HCT116 (cell line): Measurements from ENCODE around the gene UBAP2L. TPM values are rescaled to one million over a fixed set of nuclear protein-coding genes. Genes with fewer than 3 reads are reported as not detected.

Source experiments
- ATAC-seq: fragments of 200-7000 bp; cut with Tn5 transposase; 2 replicates; pipeline ENCODE4 v1.9.1; 2020; ENCODE audit warnings: mild to moderate bottlenecking, moderate library complexity
- BruUV-seq: library from RNA; stranded (reverse); fragments of 400-500 nt; replicated peaks from 2 replicates; lab custom pipeline; 2021; lab: Mats Ljungman, UMichigan
- CTCF ChIA-PET: fragments of 300-600 bp; sonication (Branson Sonifier 250); formaldehyde crosslinking; loops from one replicate; lab custom pipeline; 2021; ENCODE audit warnings: antibody characterized with exemption; lab: Charles Lee
- POLR2A ChIA-PET: fragments of 300-600, 350-600 bp; sonication (Branson Sonifier 250); formaldehyde crosslinking; loops from one replicate; lab custom pipeline; 2021; ENCODE audit warnings: antibody characterized with exemption; lab: Charles Lee
- RAD21 ChIA-PET, 2 experiments: fragments of 300-600 bp; sonication (Branson Sonifier 250); formaldehyde crosslinking; loops; one replicate each; lab custom pipeline; 2023; ENCODE audit warnings: low total read pairs in 2 of 2; ENCODE audit not compliant: uncharacterized antibody in 2 of 2, unreplicated experiment in 2 of 2, low non-redundant PET in 1 of 2; lab: Charles Lee
- DNase-seq: peaks from one replicate; pipeline ENCODE4 v3.0.0-alpha.2; 2010; ENCODE audit warnings: low read depth, low spot score
- H2AFZ ChIP-seq: fragments of 200-600 bp; shearing (Covaris generic), sonication (generic); 2 replicates; pipeline ENCODE4 v1.6.1; 2017; ENCODE audit warnings: low read depth, mixed run types, mixed read lengths, antibody characterized with exemption, low read length; ENCODE audit not compliant: poor library complexity, severe bottlenecking
- H3K27ac ChIP-seq: 2 replicates; pipeline ENCODE4 v1.5.1; 2012; ENCODE audit warnings: low read depth, low read length
- H3K27me3 ChIP-seq: fragments of 200-600 bp; sonication (generic); 2 replicates; pipeline ENCODE4 v1.6.1; 2016; ENCODE audit warnings: mixed run types, low read length, mixed read lengths; ENCODE audit not compliant: insufficient read depth
- H3K36me3 ChIP-seq, 2 experiments: fragments of 200-500 bp in 1 of 2; fragments of 200-600 bp in 1 of 2; sonication (Bioruptor generic) in 1 of 2; sonication (generic) in 1 of 2; 2 replicates each; pipeline versions ENCODE4 v1.5.1 to v1.6.1; 2014 to 2016; ENCODE audit warnings: low read length in 2 of 2, inconsistent platforms in 1 of 2, mixed read lengths in 1 of 2, mixed run types in 1 of 2; ENCODE audit not compliant: insufficient read depth in 2 of 2, control insufficient read depth in 1 of 2
- H3K4me1 ChIP-seq, 2 experiments: fragments of 200-600 bp in 1 of 2; sonication (generic) in 1 of 2; 2 replicates each; pipeline versions ENCODE4 v1.5.1 to v1.6.1; 2012 to 2017; ENCODE audit warnings: low read length in 2 of 2, inconsistent platforms in 1 of 2, mild to moderate bottlenecking in 1 of 2, mixed read lengths in 1 of 2, mixed run types in 1 of 2, moderate library complexity in 1 of 2; ENCODE audit not compliant: insufficient read depth in 2 of 2, control insufficient read depth in 1 of 2
- H3K4me2 ChIP-seq: fragments of 200-600 bp; sonication (generic); 2 replicates; pipeline ENCODE4 v1.6.1; 2017; ENCODE audit warnings: mixed run types, low read length, mixed read lengths
- H3K4me3 ChIP-seq, 2 experiments: fragments of 200-600 bp in 1 of 2; sonication (generic) in 1 of 2; replicated peaks in 1 of 2; 2 replicates each; pipeline ENCODE4 v1.5.1; 2011 to 2016; ENCODE audit warnings: low read length in 2 of 2, control low read depth in 1 of 2, low read depth in 1 of 2, mild to moderate bottlenecking in 1 of 2, mixed read lengths in 1 of 2, mixed run types in 1 of 2
- H3K79me2 ChIP-seq: fragments of 200-600 bp; sonication (generic); 2 replicates; pipeline ENCODE4 v1.6.1; 2017; ENCODE audit warnings: mild to moderate bottlenecking, mixed run types, low read length, moderate library complexity, mixed read lengths; ENCODE audit not compliant: insufficient read depth
- H3K9ac ChIP-seq: fragments of 200-600 bp; sonication (generic); 2 replicates; pipeline ENCODE4 v1.6.1; 2016; ENCODE audit warnings: low read length, mixed read lengths
- H3K9me2 ChIP-seq: fragments of 200-600 bp; sonication (generic), shearing (Covaris generic); 2 replicates; pipeline ENCODE4 v1.6.1; 2017; ENCODE audit warnings: mixed run types, mild to moderate bottlenecking, moderate library complexity; ENCODE audit not compliant: insufficient read depth
- H3K9me3 ChIP-seq, 2 experiments: fragments of 200-500 bp in 1 of 2; fragments of 200-600 bp in 1 of 2; sonication (Bioruptor generic) in 1 of 2; sonication (generic) in 1 of 2; 2 replicates each; pipeline ENCODE4 v1.6.1; 2014 to 2017; ENCODE audit warnings: low read length in 2 of 2, mixed read lengths in 2 of 2, inconsistent platforms in 1 of 2, low read depth in 1 of 2, mild to moderate bottlenecking in 1 of 2, mixed run types in 1 of 2, moderate library complexity in 1 of 2; ENCODE audit not compliant: control insufficient read depth in 1 of 2, insufficient read depth in 1 of 2
- H4K20me1 ChIP-seq: fragments of 200-600 bp; sonication (generic), shearing (Covaris generic); 2 replicates; pipeline ENCODE4 v1.6.1; 2017; ENCODE audit warnings: mixed run types, mild to moderate bottlenecking, moderate library complexity; ENCODE audit not compliant: insufficient read depth
- CBX3 ChIP-seq: IDR thresholded peaks from 2 replicates; pipeline ENCODE4 v1.6.1; 2012; ENCODE audit warnings: low read depth
- CEBPB ChIP-seq: IDR thresholded peaks from 2 replicates; pipeline ENCODE4 v1.6.1; 2012; ENCODE audit warnings: low read depth
- CTCF ChIP-seq, 3 experiments: fragments of 200-600 bp in 1 of 3; sonication (generic) in 1 of 3; IDR thresholded peaks in 2 of 3; conservative IDR thresholded peaks in 1 of 3; 2 replicates each; pipeline ENCODE4 v1.5.1; 2012 to 2017; ENCODE audit warnings: low read depth in 2 of 3, low read length in 2 of 3, antibody characterized with exemption in 1 of 3, borderline replicate concordance in 1 of 3, control low read depth in 1 of 3, mild to moderate bottlenecking in 1 of 3, mixed read lengths in 1 of 3, mixed run types in 1 of 3, moderate library complexity in 1 of 3; ENCODE audit not compliant: insufficient read depth in 1 of 3
- ELF1 ChIP-seq: IDR thresholded peaks from 2 replicates; pipeline ENCODE4 v1.6.1; 2012; ENCODE audit warnings: low read depth, borderline replicate concordance
- EZH2 ChIP-seq: fragments of 200-600 bp; sonication (generic); IDR thresholded peaks from 2 replicates; pipeline ENCODE4 v1.6.1; 2017; ENCODE audit warnings: antibody characterized with exemption, mixed run types
- ZFX ChIP-seq: fragments of 450-650 bp; IDR thresholded peaks from 2 replicates; pipeline ENCODE4 v1.6.1; 2017
- ZNF274 ChIP-seq: fragments of 200-500 bp; sonication (Bioruptor generic); IDR thresholded peaks from 2 replicates; pipeline ENCODE4 v1.6.1; 2014; ENCODE audit warnings: mild to moderate bottlenecking, low read depth, low read length, inconsistent platforms
- intact Hi-C: fragments of 100-400 bp; cut with micrococcal nuclease; formaldehyde crosslinking; loops from 2 replicates; pipeline ENCODE4 v1.10.0; 2022
- total RNA-seq: library from RNA; stranded (reverse); gene quantifications from one replicate; pipeline ENCODE4 v1.2.1, GENCODE V29; 2021; ENCODE audit not compliant: unreplicated experiment
- TF ChIP-seq, protein P1 (sequence below): IDR thresholded peaks from 2 replicates; pipeline ENCODE4 v1.6.1; 2012
- TF ChIP-seq, protein P2 (sequence below): IDR thresholded peaks from 2 replicates; pipeline ENCODE4 v1.6.1; 2011; ENCODE audit warnings: mild to moderate bottlenecking, low read length, moderate library complexity; ENCODE audit not compliant: insufficient replicate concordance; ENCODE audit errors: extremely low read depth

UBAP2L gene
- total RNA-seq, 1 experiment from 2014 or later = 189 TPM

DNA sequence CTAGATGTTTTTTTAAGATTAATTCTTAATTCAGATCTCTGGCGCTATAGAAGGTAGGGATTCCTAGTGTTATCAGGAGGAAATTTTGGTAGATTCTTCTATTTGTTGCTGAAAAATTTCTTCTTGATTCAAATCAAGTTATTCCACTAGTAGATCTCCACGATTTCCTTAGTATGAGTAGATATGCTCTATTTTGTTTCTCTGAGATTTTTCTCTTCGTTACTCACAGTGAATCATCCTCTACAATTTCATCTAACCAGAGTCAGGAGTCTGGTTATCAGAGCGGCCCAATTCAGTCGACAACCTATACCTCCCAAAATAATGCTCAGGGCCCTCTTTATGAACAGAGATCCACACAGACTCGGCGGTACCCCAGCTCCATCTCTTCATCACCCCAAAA is 32.9 kb downstream of the UBAP2L start:
- no peak for DNase-seq
- Histone ChIP-seq H3K9ac (no peak overlapping the region), H3K79me2 (peaks cover 25% of the 10 kb centered on the region), H3K4me3 (no peak overlapping the region), H4K20me1 (no peaks in the 10 kb centered on the region), H3K27ac (no peak overlapping the region), H3K9me3 (no peaks in the 10 kb centered on the region), H3K4me1 (no peaks in the 10 kb centered on the region), H3K27me3 (no peaks in the 10 kb centered on the region), H2AFZ (no peak overlapping the region), H3K36me3 (peaks cover 73 to 82% of the 10 kb centered on the region in 2 experiments)
- no TSS peak for BruUV-seq
- ChIA-PET CTCF (no interaction called here), RAD21 (no interaction called here)
- intact Hi-C loops = no loop called here
- no peak for ATAC-seq
- TF ChIP-seq CEBPB (no peak), ZFX (no peak), CBX3 (no peak), ELF1 (no peak), EZH2 (no peak), ZNF274 (no peak), CTCF (IDR thresholded peaks at IDR 0.05 in 2 of 3, conservative IDR thresholded peaks at IDR 0.05 in 1 of 3; ENCODE audit: borderline replicate concordance in 1 of 3, insufficient read depth in 1 of 3, low read depth in 2 of 3, low read length in 2 of 3) (no peak)
- TF ChIP-seq, protein P1, sequence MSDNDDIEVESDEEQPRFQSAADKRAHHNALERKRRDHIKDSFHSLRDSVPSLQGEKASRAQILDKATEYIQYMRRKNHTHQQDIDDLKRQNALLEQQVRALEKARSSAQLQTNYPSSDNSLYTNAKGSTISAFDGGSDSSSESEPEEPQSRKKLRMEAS = no peak
- TF ChIP-seq, protein P2, sequence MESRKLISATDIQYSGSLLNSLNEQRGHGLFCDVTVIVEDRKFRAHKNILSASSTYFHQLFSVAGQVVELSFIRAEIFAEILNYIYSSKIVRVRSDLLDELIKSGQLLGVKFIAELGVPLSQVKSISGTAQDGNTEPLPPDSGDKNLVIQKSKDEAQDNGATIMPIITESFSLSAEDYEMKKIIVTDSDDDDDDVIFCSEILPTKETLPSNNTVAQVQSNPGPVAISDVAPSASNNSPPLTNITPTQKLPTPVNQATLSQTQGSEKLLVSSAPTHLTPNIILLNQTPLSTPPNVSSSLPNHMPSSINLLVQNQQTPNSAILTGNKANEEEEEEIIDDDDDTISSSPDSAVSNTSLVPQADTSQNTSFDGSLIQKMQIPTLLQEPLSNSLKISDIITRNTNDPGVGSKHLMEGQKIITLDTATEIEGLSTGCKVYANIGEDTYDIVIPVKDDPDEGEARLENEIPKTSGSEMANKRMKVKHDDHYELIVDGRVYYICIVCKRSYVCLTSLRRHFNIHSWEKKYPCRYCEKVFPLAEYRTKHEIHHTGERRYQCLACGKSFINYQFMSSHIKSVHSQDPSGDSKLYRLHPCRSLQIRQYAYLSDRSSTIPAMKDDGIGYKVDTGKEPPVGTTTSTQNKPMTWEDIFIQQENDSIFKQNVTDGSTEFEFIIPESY = no peak
- TF ChIP-seq, all 23 proteins: peak for 0
- Histone ChIP-seq H3K9me2 (no peaks in the 10 kb centered on the region), H3K4me2 (no peak overlapping the region)
- POLR2A ChIA-PET = no interaction called here
